Activated T-helper 1 cell treated with anti-CD3 and anti-CD28 coated beads, Interleukin-2, amount 50 U/mL, for 16 hours (primary cell): Measurements from ENCODE around the gene RBM14.
A peak's percentile ranks its signal among the peaks of the same experiment; 100 is the strongest.
"Not testable (repeated sequence)": the region's sequence is repeated elsewhere in the genome, so short reads cannot be mapped to it uniquely, and the experiment has no call there.

Source experiments
- DNase-seq, 2 donors: peaks; one replicate each; pipeline ENCODE4 v3.0.0-alpha.2; 2020; ENCODE audit warnings: low read depth in 1 of 2, low spot score in 1 of 2

The RBM14 gene

GRCh38 chr11:66616379-66617154 is at the start of gene RBM14:
TSS of gene RBM14 (plus strand) at chr11:66616630. CDS start at chr11:66616721, 91 bp downstream.
- DNase-seq, result peak; percentile 96 to 97

GRCh38 chr11:66567787-66568123 is 48.7 kb upstream of the RBM14 start:
- no peak for DNase-seq

DNA sequence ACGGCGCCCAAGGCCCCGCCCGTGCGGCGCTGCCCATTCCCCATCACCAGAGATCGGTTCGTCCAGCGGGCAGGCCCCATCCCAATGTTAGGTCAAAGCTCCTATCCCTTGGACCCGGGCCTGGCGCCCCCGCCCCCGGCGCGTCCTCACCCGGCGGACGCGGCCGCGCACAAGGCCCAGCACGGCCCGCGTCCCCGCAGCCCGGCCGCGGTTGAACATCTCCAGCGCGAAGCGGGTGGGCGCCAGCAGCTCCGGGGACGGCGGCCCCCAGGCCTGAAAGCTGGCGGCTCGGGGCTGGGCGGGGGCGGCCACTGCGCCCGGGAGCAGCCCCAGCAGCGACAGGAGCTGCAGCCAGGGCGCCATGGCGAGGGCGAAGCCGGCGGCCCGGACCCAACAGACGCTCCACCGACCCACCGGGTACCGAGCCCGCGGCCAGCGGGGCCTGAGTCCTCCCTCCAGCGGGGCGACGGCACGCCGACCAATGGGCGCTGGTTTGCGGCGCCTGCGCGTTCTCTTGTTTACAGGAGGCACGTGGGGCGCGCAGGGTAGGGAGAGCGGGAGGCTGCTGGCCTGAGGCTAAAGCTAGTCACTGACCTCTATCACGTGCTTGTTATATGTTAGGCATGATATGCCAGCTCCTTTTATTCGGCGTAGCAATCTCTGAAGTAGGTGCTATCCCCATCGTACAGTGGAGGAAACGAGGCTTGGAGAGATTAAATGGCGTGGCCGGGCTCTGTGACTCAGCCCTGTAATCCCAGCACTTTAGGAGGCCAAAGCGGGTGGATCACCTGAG is 48.1 kb upstream of the RBM14 start, which contains the start of gene CTSF:
Gene CTSF (minus strand): TSS at position 483 of the 793 bp plus-strand sequence. CDS start 120 bp downstream, at position 363.
- DNase-seq, result peak; percentile 45 to 60

DNA sequence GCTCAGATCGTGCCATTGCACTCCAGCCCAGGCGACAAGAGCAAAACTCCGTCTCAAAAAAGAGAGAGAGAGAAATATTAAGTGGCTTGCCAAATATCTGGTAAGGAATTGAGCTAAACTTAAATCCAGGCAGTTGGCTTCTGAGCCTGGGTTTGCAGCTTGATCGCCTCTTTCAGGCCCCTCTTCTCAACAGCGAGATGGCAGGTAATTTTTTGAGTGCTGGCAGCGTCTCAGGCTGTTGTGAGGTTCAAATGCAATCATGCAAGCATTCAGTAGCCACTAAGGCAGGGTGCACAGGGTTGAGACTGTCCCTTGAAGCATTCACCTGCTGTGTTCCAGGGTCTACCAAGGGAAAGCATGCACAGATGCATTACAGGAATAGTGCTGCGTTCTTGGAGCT is 47.4 kb upstream of the RBM14 start:
- DNase-seq, result no peak

DNA sequence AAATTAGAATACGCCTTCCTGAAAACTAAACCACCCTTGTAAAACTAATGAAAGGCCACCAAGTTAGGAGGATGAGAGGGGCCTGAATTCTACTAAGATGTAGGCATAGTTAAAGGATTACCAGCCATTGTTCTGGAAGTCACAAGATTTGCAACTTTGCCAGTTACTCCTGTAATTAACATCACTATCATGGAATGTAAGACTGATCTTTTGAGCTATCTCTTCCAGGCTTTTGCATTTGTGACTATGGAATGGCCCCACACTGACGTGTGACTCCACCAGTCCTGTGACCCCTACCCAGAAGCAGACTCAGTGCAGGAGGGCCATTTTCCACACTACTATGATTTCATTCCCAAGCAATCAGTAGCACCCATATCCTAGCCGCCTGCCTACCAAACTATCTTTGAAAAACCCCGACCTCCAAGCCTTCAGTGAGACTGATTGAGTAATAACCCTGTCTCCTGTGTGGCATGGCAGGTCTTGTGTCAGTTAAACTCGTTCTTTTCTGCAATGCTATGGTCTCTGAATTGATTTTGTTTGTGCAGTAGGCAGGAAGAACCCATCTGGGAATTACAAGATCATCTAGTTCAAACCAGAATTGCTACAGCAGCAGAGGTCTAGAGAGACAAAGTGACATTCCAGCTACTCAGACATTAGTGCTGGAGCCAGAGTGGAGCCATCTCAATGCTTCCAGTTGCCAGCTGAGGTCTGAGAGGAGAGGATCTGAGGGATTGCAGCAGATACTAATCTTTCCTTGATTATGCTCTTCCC is 46.2 kb upstream of the RBM14 start:
- no peak for DNase-seq

- no peak for DNase-seq
Observed at GRCh38 chr11:66570850-66571180, 45.6 kb upstream of the RBM14 start.

GRCh38 chr11:66579017-66579606 is 37.3 kb upstream of the RBM14 start:
- peak; percentile 59 to 65 for DNase-seq

GRCh38 chr11:66580803-66581202 is 35.6 kb upstream of the RBM14 start:
- no peak for DNase-seq

- DNase-seq, result no peak
Observed at GRCh38 chr11:66581261-66581660, 35.2 kb upstream of the RBM14 start.

DNA sequence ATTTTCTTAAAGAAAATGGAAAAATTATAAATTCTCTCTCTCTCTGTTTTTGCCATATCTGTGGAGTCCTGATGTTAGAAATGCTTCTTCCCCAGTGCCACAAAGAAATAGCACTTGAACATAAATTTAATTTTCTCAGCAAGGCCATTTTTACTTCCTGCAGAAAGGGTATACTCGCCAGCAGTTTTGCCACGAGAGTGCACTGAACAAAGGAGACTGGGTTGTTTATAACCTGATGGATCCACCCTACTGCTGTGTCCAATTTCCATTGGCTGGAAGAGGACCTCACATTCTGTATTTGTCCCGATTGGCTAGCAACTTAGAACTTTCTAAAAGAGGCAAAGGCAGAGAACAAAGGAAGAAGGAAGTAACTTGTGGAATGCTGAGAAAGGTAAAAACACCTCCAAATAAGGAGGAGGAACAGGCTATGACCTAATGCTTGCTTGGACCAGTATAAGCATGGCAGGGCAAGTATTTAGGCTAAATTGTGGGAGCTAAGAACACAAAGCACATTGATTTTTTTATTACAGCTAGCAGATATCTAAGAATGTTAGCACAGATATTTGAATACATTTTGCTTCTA is 33.8 kb upstream of the RBM14 start:
- DNase-seq, result not testable (repeated sequence)

DNA sequence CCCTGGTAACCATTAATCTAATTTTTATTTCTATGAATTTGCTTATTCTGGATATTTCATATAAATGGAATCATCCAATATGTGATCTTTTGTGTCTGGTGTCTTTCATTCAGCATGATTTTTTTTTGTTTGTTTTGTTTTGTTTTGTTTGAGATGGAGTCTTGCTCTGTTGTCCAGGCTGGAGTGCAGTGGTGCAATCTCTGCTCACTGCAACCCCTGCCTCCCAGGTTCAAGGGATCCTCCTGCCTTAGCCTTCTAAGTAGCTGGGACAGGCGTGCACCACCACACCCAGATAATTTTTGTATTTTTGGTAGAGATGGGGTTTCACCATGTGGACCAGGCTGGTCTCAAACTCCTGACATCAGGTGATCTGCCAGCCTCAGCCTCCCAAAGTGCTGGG is 31.0 kb upstream of the RBM14 start:
- not testable (repeated sequence) for DNase-seq

- no peak for DNase-seq
Observed at GRCh38 chr11:66586136-66586535, 30.3 kb upstream of the RBM14 start.

GRCh38 chr11:66589315-66589714 is 27.1 kb upstream of the RBM14 start:
- DNase-seq, result not testable (repeated sequence)

DNA sequence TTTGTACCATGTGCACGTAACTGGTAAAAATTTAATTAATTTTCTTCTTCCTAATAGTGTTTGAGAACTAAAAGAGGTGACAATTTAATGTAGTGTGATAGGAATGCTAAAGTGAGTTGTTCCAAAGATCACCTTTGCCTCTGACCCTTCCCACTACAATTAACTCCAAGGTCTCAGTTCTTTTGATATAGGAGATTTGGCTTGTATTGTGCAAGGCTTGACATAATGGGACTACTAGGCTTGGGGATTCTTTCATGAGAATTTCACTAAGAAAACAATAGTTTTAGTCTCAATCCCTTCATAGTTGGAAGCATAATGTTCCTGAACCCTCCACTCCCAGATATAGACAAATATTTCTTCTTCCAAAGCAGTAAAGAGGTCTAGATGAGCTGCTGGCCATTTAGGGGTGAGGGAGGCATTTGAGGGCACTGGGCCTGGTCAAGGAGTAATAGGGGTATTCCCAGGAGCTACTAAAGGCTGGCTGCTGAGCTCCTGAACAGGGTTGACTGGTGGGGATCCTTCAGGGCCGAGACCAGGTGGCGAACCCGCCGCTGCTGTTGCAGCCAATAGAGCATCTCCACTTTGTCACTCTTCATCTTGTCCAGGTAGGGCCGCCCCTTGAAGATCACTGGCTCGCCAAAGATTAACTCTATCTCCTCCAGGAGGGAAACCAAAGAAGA is 26.3 kb upstream of the RBM14 start:
- DNase-seq, result no peak

GRCh38 chr11:66591175-66591574 is 25.3 kb upstream of the RBM14 start:
- no peak for DNase-seq

DNA sequence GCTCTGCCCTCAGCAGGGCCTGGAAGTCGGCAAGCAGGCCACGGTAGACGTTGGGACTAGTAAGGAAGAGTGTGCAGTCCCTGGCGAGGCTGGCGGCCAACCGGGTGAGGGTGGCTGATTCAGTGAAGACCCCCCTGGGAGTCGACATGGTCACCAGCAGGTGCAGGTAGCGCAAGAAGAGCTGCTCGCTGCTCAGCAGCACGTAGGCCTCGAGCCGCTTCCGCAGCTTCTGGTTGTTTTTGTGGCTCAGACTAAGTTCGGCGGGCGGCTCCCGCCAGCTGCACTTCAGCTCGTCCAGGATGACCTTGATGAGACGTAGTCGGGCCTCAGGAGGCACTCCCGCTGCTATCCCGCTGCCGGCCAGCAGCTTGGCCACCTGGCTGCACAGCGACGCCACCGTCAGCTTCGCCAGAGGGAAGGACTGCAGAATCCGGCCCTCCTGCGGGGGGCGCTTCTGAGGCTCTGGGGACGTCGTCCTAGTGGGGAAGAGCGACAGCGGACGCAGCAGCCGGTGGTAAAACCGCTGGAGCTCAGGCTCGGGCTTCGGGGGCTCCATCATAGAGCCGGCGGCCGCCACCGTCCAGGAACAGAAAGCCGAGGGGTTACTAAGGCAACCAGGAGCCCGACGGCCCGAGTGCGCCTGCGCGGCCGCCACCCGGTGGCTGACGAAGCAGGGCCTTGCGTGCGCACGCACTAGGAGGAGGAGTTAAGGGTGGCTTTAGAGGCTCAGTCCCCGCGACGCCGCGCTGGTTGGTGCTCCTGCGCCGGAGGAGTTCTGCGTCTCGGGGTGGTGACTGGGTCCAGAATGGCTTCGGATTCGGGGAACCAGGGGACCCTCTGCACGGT is 23.8 kb upstream of the RBM14 start, which contains the start of the genes CCDC87 and CCS:
Gene CCDC87 (minus strand): TSS at position 607 of the 846 bp plus-strand sequence. CDS start 48 bp downstream, at position 559.
Gene CCS (plus strand): TSS at position 729 of the 846 bp plus-strand sequence. CDS start 77 bp downstream, at position 806.
- peak; percentile 98 for DNase-seq

GRCh38 chr11:66593303-66593635 is 23.2 kb upstream of the RBM14 start:
- DNase-seq, result no peak

GRCh38 chr11:66593650-66594049 is 22.8 kb upstream of the RBM14 start:
- no peak for DNase-seq

- DNase-seq, result no peak
Observed at GRCh38 chr11:66595245-66595904, 21.1 kb upstream of the RBM14 start.
